ENCODE data around the gene XXYLT1. TPM values are rescaled to one million over a fixed set of nuclear protein-coding genes. Genes with fewer than 3 reads are reported as not detected.
A peak's percentile ranks its signal among the peaks of the same experiment; 100 is the strongest.

The XXYLT1 gene
- total RNA-seq, 1 donor = 32.8 TPM

DNA sequence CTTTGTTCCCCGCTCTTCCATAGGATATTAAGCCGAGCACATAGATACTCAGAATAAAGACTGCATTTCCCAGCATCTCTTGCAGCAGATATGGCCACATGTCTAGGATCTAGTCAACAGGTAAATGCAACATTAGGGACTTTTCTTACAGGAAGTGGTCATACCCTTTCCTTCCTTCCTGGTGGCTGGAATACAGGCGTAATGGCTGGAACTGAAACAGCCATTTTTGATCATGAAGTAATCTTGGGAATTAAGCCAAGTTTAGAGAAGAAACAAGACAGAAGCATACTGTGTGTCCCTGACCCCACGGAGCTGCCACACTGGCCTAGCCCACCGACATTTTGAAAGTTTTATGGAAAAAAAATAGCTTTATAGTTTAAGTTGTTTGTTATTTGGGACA, 234.0 kb downstream of the XXYLT1 start:
- TF ChIP-seq, protein P1, sequence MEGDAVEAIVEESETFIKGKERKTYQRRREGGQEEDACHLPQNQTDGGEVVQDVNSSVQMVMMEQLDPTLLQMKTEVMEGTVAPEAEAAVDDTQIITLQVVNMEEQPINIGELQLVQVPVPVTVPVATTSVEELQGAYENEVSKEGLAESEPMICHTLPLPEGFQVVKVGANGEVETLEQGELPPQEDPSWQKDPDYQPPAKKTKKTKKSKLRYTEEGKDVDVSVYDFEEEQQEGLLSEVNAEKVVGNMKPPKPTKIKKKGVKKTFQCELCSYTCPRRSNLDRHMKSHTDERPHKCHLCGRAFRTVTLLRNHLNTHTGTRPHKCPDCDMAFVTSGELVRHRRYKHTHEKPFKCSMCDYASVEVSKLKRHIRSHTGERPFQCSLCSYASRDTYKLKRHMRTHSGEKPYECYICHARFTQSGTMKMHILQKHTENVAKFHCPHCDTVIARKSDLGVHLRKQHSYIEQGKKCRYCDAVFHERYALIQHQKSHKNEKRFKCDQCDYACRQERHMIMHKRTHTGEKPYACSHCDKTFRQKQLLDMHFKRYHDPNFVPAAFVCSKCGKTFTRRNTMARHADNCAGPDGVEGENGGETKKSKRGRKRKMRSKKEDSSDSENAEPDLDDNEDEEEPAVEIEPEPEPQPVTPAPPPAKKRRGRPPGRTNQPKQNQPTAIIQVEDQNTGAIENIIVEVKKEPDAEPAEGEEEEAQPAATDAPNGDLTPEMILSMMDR (IDR thresholded peaks at IDR 0.05; ENCODE audit: insufficient read depth, low read depth, low read length) = no peak
- H3K4me3 ChIP-seq (ENCODE audit: low read depth, low read length) = no peak overlapping the region
- no peak for DNase-seq (ENCODE audit: low read depth)

DNA sequence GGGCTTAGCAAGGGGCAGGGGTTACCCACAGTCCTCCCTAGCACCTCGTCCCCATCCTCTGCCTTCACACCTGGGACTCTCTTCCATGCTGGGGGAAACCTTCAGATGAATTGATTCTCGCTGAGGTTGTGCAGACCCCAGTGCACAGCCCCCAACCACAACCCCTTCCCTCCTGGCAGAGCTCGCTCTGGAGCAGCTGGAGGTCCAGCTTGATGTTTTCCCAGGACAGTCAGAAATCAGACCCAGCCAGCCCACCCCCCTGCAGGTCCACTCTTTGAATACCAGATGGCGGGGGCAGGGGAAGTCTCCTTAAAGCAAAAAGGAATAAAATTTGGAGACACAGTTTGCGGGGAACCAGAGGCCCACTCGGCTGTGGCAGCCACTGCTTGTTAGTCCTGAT, 234.4 kb downstream of the XXYLT1 start:
- H3K4me3 ChIP-seq (ENCODE audit: low read depth, low read length) = no peak overlapping the region
- no peak for DNase-seq (ENCODE audit: low read depth)
- TF ChIP-seq, protein P1 (IDR thresholded peaks at IDR 0.05; ENCODE audit: insufficient read depth, low read depth, low read length) = no peak

DNA sequence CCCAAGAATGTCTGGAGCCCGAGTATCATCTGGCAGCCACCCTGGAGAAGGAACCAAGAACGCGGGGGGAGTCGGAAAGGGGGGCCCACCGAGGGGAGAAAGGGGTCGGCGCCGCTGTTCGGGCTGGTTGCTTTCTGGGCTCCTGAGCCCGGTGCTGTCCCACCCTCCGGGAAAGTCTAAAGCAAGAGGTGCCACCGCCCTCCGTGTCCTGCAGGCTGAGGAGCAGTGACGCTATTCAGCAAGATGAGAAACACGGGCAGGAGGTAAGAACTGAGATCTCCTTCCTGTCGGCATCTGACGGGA, 234.8 kb downstream of the XXYLT1 start:
- TF ChIP-seq, protein P1 (IDR thresholded peaks at IDR 0.05; ENCODE audit: insufficient read depth, low read depth, low read length) = no peak
- H3K4me3 ChIP-seq (ENCODE audit: low read depth, low read length) = no peak overlapping the region
- no peak for DNase-seq (ENCODE audit: low read depth)

DNA sequence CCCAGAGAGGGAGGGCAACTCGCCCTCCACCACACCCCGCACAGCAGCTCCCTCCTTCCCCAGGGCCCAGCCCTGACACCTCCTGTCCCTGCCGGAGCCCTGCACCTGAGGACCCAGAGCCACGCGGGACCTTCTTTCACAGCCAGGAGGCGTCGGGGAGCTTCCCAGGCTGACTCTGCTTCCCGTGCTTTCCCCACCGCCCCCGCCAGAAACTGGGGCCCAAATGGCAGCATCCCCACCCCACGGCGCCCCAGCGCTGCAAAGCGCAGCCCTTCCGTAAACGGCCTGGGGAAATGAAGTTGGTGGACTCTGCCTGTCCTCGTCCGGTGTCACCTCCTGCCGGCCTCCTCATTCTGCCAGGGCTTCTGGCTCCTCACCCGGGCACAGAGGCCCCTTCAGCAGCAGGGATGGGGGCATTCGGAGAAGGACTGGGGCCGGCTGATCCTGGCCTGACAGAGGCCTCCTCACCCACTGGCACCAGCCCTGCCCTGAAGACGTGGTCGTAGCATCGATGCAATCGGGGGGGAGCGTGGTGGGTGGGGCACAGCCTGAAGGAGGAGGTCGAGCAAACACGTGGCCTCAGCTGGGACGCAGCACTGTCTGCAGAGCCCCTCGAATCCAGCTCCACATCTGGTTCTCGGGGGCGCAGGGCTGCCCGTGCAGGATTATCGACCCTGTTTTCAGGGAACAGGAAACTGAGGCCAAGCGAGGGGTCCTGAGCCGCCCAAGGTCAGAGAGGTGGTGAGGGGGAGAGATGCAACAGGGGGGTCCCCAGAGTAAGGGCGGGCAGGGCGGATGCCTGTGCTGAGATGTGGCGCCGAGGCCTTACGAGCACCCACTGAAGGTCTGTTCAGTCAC, 235.4 kb downstream of the XXYLT1 start:
- TF ChIP-seq, protein P1 (IDR thresholded peaks at IDR 0.05; ENCODE audit: insufficient read depth, low read depth, low read length) = peak; percentile 38
- no peak for DNase-seq (ENCODE audit: low read depth)

DNA sequence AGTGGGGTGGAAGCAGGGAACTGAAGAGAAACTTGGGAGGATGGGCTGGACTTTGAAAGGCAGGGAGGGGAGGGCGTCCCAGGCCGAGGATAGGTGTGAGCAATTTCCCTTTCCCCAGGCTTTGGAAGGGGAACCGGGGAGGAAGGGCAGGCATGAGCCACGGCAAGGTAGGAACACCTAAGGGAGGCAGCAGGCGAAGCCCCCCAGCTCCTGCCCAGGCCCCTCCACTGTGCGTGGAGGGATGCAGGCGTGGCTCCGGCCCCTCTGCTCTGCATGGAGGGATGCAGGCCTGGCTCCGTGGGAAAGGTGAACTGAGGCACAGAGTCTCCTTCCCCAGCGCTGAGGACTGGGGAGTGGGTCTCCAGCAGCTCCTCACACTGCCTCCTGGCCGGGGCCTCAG, 236.4 kb downstream of the XXYLT1 start:
- DNase-seq (ENCODE audit: low read depth) = no peak
- TF ChIP-seq, protein P1 (IDR thresholded peaks at IDR 0.05; ENCODE audit: insufficient read depth, low read depth, low read length) = no peak
- no peak overlapping the region for H3K4me3 ChIP-seq (ENCODE audit: low read depth, low read length)

More for the DNA sequence above, 235.4 kb downstream of the XXYLT1 start:
- H3K4me3 ChIP-seq (ENCODE audit: low read depth, low read length) = no peak overlapping the region

DNA sequence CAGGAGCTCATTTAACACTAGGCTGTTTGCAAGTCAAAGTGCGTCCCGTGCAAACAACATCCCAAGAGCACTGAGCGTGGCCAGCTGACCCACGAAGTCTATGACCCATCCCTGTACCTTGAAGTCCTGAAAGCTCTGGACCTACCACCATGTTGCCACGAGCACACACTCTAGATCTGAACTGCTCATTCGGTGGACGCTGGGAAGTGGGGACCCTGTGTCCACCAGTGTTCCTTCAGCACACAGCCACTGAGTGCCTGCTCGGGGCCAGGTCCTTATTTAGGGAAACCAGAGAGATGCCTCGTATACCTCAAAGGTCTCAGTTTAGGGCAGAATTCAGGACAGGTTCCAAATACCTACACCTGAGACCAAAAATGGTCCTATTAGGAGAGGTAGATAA, 236.9 kb downstream of the XXYLT1 start:
- TF ChIP-seq, protein P1 (IDR thresholded peaks at IDR 0.05; ENCODE audit: insufficient read depth, low read depth, low read length) = no peak
- DNase-seq (ENCODE audit: low read depth) = no peak
- no peak overlapping the region for H3K4me3 ChIP-seq (ENCODE audit: low read depth, low read length)

Measured in fibroblast of villous mesenchyme (primary cell).